ENCODE results near the gene KRT75. TPM values are rescaled to one million over a fixed set of nuclear protein-coding genes. Genes with fewer than 3 reads are reported as not detected.

KRT75 gene
- total RNA-seq, 1 donor from 2014 or later, result not detected

DNA sequence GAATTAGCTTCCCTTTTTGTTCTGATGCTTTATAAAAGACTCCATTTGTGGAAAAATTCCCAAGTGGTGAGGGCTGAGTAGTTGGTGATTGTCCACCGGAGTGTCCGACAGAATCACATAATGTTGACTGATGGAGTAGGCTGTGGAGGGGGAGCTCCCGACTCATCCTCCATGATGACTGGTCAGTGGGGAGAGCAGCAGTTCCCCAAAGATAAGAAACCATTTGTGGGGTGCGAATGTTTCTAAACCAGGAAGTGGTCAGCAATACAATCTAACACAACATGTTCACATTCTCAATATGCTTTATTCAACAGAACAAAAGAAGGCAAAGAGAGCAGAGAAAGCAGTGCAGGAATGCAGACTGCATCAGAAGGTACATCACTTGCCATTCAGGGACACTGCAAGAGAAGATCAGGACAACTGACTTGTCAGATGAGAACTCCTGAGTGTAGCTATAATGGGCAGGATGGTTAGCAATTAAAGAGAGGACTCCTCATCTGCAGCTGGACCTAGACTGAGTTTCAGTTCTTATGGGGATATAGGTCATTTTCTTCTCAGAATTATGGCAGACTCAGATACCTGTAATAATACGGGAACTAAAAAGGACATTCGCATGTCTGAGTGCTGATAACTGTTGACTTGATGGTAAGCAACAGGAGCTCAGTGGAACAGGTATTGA, 12.3 kb upstream of the KRT75 start:
- Mint-ChIP-seq H3K4me3 (no peak overlapping the region), H3K27me3 (peaks cover 20% of the 10 kb centered on the region), H3K27ac (no peak overlapping the region), H3K9me3 (no peaks in the 10 kb centered on the region), H3K4me1 (peaks cover 4% of the 10 kb centered on the region), H3K36me3 (ENCODE audit: low read depth) (no peaks in the 10 kb centered on the region)
- no peak for DNase-seq
- intact Hi-C loops (cut with micrococcal nuclease), result no loop called here

DNA sequence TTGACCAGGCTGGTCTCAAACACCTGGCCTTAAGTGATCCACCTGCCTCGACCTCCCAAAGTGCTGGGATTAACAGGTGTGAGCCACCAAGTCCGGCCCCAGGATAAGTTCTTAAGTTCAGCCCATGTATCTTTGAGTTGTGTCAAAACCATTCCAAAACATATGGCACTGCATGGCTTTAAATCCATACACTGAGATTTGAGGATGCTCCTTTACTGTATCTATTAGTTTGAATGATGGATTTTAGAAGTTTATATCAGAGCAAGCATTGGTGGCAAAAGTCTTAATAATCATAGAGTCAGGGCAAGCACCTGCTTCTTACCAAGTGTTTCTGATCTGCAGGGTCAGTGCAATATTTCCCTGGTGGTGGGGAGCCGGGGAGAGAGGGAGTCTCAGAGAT, 11.7 kb upstream of the KRT75 start:
- Mint-ChIP-seq H3K4me3 (no peak overlapping the region), H3K27ac (no peak overlapping the region), H3K4me1 (peaks cover 4% of the 10 kb centered on the region), H3K36me3 (ENCODE audit: low read depth) (no peaks in the 10 kb centered on the region), H3K27me3 (peaks cover 22% of the 10 kb centered on the region), H3K9me3 (no peaks in the 10 kb centered on the region)
- intact Hi-C loops (cut with micrococcal nuclease), result no loop called here
- no peak for DNase-seq

- intact Hi-C loops (cut with micrococcal nuclease), result no loop called here
- H3K36me3 Mint-ChIP-seq (ENCODE audit: low read depth), result no peaks in the 10 kb centered on the region
- no peak overlapping the region for H3K4me3 Mint-ChIP-seq
- peaks cover 4% of the 10 kb centered on the region for H3K4me1 Mint-ChIP-seq
- H3K9me3 Mint-ChIP-seq, result no peaks in the 10 kb centered on the region
- H3K27me3 Mint-ChIP-seq, result peaks cover 22% of the 10 kb centered on the region
- DNase-seq, result no peak
- no peak overlapping the region for H3K27ac Mint-ChIP-seq
These were observed 10.8 kb upstream of the KRT75 start for GRCh38 chr12:52444647-52445595.

DNA sequence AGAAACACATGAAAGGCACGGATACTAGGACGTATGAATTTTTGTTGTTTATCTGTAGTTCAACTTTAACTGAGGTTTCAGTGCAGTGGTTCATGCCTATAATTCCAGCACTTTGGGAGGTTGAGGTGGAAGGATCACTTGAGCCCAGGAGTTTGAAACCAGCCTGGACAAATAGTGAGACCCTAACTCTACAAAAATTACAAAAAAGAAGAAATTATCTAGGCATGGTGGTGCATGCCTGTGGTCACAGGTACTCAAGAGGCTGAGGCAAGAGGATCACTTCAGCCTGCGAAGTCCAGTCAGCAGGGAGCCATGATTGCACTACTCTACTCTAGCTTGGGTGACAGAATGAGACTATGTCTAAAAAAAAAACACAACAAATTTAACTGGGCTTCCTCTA, 9.8 kb upstream of the KRT75 start:
- Mint-ChIP-seq H3K27ac (no peak overlapping the region), H3K4me1 (peaks cover 4% of the 10 kb centered on the region), H3K27me3 (peaks cover 20% of the 10 kb centered on the region), H3K36me3 (ENCODE audit: low read depth) (no peaks in the 10 kb centered on the region), H3K4me3 (no peak overlapping the region), H3K9me3 (no peaks in the 10 kb centered on the region)
- no peak for DNase-seq
- intact Hi-C loops (cut with micrococcal nuclease), result no loop called here

- Mint-ChIP-seq H3K9me3 (no peaks in the 10 kb centered on the region), H3K4me3 (no peak overlapping the region), H3K27me3 (peaks cover 20% of the 10 kb centered on the region), H3K36me3 (ENCODE audit: low read depth) (no peaks in the 10 kb centered on the region), H3K27ac (no peak overlapping the region), H3K4me1 (peaks cover 4% of the 10 kb centered on the region)
- intact Hi-C loops (cut with micrococcal nuclease), result no loop called here
- DNase-seq, result no peak
These were observed 8.5 kb upstream of the KRT75 start for GRCh38 chr12:52442600-52443061.

- Mint-ChIP-seq H3K36me3 (ENCODE audit: low read depth) (no peaks in the 10 kb centered on the region), H3K27me3 (peaks cover 23% of the 10 kb centered on the region), H3K9me3 (no peaks in the 10 kb centered on the region), H3K4me3 (no peak overlapping the region), H3K27ac (no peak overlapping the region), H3K4me1 (peaks cover 2% of the 10 kb centered on the region)
- no peak for DNase-seq
- intact Hi-C loops (cut with micrococcal nuclease), result no loop called here
These were observed 7.2 kb upstream of the KRT75 start for GRCh38 chr12:52441320-52441911.

- intact Hi-C loops (cut with micrococcal nuclease), result no loop called here
- no peak overlapping the region for H3K27ac Mint-ChIP-seq
- H3K4me3 Mint-ChIP-seq, result no peak overlapping the region
- H3K9me3 Mint-ChIP-seq, result no peaks in the 10 kb centered on the region
- peaks cover 18% of the 10 kb centered on the region for H3K27me3 Mint-ChIP-seq
- H3K4me1 Mint-ChIP-seq, result no peaks in the 10 kb centered on the region
- DNase-seq, result no peak
- H3K36me3 Mint-ChIP-seq (ENCODE audit: low read depth), result no peaks in the 10 kb centered on the region
These were observed 6.7 kb upstream of the KRT75 start for GRCh38 chr12:52440821-52441319.

- Mint-ChIP-seq H3K9me3 (no peaks in the 10 kb centered on the region), H3K4me1 (no peaks in the 10 kb centered on the region), H3K4me3 (no peak overlapping the region), H3K36me3 (ENCODE audit: low read depth) (no peaks in the 10 kb centered on the region), H3K27ac (no peak overlapping the region), H3K27me3 (peaks cover 14% of the 10 kb centered on the region)
- no peak for DNase-seq
- intact Hi-C loops (cut with micrococcal nuclease), result no loop called here
These were observed 5.7 kb upstream of the KRT75 start for GRCh38 chr12:52439845-52440244.

GRCh38 chr12:52439420-52439819, 5.2 kb upstream of the KRT75 start:
- no peaks in the 10 kb centered on the region for H3K9me3 Mint-ChIP-seq
- no peaks in the 10 kb centered on the region for H3K4me1 Mint-ChIP-seq
- DNase-seq, result no peak
- peaks cover 14% of the 10 kb centered on the region for H3K27me3 Mint-ChIP-seq
- H3K4me3 Mint-ChIP-seq, result no peak overlapping the region
- H3K27ac Mint-ChIP-seq, result no peak overlapping the region
- intact Hi-C loops (cut with micrococcal nuclease), result no loop called here
- no peaks in the 10 kb centered on the region for H3K36me3 Mint-ChIP-seq (ENCODE audit: low read depth)

DNA sequence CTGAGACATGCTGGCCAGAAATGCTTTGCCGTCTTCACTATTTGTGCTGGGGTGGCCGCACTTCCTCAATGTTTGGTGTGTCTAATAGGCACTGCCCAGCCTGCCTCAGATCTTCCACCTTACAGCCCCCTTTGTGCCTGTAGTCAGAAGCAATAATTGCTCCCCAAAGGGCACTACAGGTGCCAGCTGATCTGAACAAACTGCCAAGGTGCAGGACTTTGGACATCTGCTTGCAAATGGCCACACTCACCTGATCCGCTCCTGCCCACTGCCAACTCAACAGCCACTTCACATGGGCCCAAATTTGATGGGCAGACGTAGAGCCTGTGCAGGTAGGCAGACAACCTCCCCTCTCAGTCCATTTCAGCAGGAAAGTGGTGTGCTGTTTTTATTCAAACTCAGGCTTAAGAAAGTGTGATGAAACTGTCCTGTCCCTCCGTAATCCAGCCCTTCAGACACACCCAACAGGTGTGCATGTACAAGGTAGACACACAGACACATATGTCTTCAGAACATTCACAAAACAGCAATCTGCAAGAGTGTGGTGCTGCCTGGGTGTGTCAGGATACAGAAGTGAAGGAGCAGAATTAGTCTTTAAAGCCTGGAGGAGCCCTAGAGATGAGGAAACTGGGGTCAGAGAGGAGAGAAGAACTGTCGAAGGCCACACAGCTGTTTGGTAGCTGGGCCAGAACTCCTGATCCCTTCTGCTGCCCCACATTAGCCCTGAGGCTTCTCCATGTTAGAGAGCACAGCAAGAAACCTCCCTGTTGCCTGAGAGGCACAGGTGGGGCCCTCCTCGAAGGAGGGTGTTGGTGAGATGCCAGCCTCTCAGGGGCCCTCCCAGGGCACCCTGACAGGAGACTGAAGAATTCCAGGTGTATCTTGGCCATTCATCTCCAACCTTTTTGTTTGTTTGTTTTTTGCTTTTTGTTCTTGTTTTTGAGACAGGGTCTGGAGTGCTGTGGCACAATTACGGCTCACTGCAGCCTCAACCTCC, 4.4 kb upstream of the KRT75 start:
- no peaks in the 10 kb centered on the region for H3K9me3 Mint-ChIP-seq
- no peak overlapping the region for H3K27ac Mint-ChIP-seq
- intact Hi-C loops (cut with micrococcal nuclease), result no loop called here
- H3K4me1 Mint-ChIP-seq, result no peaks in the 10 kb centered on the region
- peaks cover 14% of the 10 kb centered on the region for H3K27me3 Mint-ChIP-seq
- no peak overlapping the region for H3K4me3 Mint-ChIP-seq
- H3K36me3 Mint-ChIP-seq (ENCODE audit: low read depth), result no peaks in the 10 kb centered on the region
- DNase-seq, result no peak

GRCh38 chr12:52437508-52437907, 3.3 kb upstream of the KRT75 start:
- intact Hi-C loops (cut with micrococcal nuclease), result no loop called here
- H3K36me3 Mint-ChIP-seq (ENCODE audit: low read depth), result no peaks in the 10 kb centered on the region

DNA sequence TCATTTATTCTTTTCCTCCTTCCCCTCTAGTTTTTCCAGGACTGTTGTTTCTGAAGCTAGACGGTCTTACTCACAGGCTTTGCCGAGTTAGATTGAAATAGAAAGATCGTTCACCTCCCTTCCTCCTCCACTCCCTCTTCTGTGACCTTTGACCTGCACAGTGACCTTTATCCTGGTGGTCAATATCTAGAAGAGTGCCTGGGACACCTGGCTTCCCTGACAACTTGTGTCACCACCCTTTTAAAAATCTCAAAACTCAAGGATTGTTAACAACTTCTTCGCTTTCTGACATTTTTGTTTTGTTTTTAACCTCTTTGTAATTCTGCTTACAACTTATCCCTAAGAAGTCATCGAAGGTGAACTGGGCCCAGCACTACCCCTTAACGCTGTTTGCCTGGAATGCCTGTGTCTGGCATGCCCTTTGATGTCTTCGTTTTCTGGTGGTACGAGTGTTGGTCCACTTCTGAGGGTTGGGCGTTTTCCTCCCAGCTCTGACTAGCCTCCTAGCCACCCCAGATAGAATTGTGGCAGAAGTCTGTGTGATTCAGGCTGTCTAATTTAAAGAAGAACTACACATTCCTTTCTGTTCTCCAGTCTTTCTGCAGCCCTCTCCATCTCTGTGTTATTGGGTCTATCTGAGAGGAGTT, 2.8 kb upstream of the KRT75 start:
- peaks cover 9% of the 10 kb centered on the region for H3K27me3 Mint-ChIP-seq
- H3K4me1 Mint-ChIP-seq, result no peaks in the 10 kb centered on the region
- H3K9me3 Mint-ChIP-seq, result no peaks in the 10 kb centered on the region
- no peak overlapping the region for H3K27ac Mint-ChIP-seq
- DNase-seq, result no peak
- H3K4me3 Mint-ChIP-seq, result no peak overlapping the region
- H3K36me3 Mint-ChIP-seq (ENCODE audit: low read depth), result no peaks in the 10 kb centered on the region
- intact Hi-C loops (cut with micrococcal nuclease), result no loop called here

More at GRCh38 chr12:52437508-52437907, 3.3 kb upstream of the KRT75 start:
- DNase-seq, result no peak
- Mint-ChIP-seq H3K9me3 (no peaks in the 10 kb centered on the region), H3K4me1 (no peaks in the 10 kb centered on the region), H3K27ac (no peak overlapping the region), H3K27me3 (peaks cover 11% of the 10 kb centered on the region), H3K4me3 (no peak overlapping the region)
